GM23248 (cell line): ENCODE measurements around the gene LAMB3.

Experiments used
- EZH2 ChIP-seq: fragments of 200-600 bp; sonication (generic); IDR thresholded peaks from 2 replicates; pipeline ENCODE4 v1.6.1; 2018; ENCODE audit warnings: antibody characterized with exemption, mild to moderate bottlenecking; ENCODE audit not compliant: insufficient read depth, poor library complexity, severe bottlenecking
- EZH2phosphoT487 ChIP-seq: fragments of 200-600 bp; sonication (generic); IDR thresholded peaks from 2 replicates; pipeline ENCODE4 v1.6.1; 2018; ENCODE audit warnings: antibody characterized with exemption, moderate library complexity, mild to moderate bottlenecking, low read depth; ENCODE audit not compliant: insufficient read depth

DNA sequence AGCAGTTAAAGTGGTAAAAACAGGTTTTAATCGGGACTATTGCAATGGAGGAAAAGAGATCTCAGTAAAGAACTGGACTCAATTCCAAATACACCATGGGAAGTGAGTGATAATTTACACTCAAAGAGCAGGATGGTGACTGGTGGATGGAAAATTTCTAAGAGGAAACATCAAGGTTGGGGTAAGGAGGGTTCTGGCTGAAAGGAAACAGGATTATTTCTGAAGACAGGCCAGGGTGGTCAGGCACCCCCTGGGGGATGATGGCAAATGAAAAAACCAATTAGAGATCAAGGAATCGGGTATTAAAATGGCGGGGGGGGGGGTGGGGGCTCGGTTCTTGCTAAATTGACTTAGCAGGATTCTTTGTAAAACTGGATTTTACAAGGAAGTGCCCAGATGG, 40.1 kb upstream of the LAMB3 start:
- TF ChIP-seq EZH2phosphoT487 (no peak), EZH2 (no peak)
